Frontal cortex (tissue), 4 donors: ENCODE results near the gene MED12L. TPM values are rescaled to one million over a fixed set of nuclear protein-coding genes. Genes with fewer than 3 reads are reported as not detected.

ENCODE experiments used
- DNase-seq, 2 donors: peaks; one replicate each; pipeline ENCODE4 v3.0.0; 2012; ENCODE audit warnings: low spot score in 2 of 2
- FAIRE-seq: peaks from 2 replicates; lab custom pipeline; 2012; peaks lifted over from hg19 to GRCh38; lab: Jason Lieb, UNC
- total RNA-seq: library from RNA; depleted of rRNA; stranded (reverse); fragments of >200 nt; gene quantifications from one replicate; pipeline ENCODE4 v1.2.3, GENCODE V29; 2014
- donor health status: control.
- donor health status: control.
- donor health status: control.

Gene MED12L
- total RNA-seq, 1 donor from 2014 or later = 6.1 TPM

DNA sequence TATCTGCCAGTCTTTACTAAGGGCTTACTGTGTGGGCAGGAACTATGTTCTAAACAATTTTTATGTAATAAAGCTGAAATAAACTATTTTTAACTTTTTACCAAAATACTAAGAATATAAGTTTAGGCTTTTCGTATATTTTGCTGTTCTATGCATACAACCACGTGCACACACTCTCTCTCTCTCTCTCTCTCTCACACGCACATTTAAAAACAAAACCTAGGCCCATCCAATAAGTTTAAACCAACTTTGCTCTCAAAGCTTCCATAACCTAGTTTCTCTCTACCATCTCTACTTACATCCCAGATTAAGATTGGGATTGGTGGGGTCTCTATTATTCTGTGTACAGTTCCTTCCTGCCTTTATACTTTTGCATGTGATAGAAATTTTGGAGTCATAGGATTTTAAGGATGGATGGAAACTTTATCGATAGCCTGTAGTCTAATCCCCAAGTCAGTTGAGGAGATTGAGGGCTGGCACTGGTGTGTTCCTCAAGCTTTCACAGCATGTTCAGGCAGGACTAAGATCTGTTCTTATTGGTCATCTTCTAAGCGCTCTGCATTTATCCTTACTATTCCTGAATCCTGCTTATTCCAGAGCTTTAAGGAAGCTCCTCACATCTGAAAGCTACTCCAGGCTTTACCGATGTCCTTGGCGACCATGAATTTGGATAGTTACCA, 115.7 kb downstream of the MED12L start:
- FAIRE-seq (no peak), DNase-seq (no peak)

DNA sequence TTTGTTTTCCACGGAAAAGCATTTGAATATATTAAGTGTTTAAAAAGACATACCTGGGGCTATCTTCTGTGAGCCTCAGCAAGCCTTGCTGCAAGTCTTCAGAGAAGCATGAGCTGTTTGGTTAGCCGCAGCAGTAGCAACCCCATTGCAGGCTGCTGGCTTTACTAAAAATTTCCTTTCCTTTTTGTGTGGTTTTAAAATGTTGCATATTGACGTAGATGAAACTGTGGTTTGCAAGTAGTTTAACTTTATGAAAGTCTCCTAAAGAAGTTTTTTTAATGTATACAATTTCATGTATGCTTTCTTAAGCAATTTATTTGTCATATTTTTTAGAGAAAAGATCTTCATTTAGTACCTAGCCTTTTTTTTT, 117.6 kb downstream of the MED12L start, which contains the start of gene GPR171:
GPR171 (minus strand) TSS at position 166 of the 370 bp plus-strand sequence. CDS start 3,830 bp downstream, outside the sequence.
- no peak for FAIRE-seq
- no peak for DNase-seq

DNA sequence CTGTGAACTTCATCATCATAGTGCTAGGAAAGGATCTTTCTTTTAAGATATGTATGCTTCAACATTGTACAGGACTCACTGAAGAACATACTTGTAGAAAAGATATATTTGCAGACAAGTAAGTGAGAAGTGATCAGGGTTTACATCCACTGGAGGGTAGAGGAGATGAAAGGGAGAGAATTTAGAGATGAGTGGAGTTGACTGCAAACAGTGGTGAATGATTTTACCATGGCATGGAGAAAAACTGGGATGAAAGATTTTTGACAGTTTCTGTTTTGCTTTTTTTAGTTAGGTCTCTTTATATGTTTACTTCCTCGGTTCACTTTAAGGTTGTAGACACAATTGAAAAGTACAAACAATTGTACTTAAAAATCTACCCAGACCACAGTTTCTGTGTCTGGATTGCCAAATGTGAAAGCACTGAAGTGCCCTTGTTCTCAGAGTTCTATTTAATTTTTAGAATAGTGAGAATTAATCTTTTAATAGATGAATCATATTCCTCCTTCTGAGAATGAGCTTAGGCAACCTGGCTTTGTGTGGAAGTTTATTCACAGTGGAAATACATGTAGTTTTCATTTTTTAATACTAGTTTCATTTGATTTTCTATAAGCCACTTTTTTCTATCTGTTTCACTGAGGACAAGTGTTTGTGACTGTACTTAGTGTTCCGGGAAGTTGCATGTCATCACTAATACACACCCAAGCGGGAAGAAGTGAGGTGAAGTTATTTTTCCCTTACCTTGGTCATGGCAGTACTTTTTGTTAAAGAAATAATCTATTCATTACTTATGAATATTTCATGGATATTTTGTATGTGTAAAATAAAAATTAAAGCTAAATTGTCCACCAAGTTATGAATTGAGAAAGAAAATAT, 119.3 kb downstream of the MED12L start:
- FAIRE-seq = no peak
- no peak for DNase-seq

DNA sequence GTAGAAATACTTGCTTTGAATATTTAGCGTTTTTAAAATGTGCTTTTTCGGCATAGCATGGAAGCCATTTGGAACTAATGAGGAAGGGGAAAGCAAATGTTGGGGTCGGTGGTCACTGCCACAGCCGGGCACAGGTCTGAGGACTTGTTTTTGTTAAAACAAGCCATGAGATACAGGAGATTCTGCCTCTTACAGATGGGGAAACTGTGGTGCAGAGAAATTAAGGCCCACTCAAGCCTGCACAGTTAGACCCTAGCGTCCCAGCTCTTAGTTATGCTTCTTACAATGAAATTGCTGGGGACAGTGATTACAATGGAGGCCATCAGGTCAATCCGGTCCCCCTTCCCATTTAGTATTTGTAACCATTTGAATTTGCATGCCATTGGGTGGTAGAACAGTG, 120.0 kb downstream of the MED12L start:
- FAIRE-seq (no peak), DNase-seq (no peak)

DNA sequence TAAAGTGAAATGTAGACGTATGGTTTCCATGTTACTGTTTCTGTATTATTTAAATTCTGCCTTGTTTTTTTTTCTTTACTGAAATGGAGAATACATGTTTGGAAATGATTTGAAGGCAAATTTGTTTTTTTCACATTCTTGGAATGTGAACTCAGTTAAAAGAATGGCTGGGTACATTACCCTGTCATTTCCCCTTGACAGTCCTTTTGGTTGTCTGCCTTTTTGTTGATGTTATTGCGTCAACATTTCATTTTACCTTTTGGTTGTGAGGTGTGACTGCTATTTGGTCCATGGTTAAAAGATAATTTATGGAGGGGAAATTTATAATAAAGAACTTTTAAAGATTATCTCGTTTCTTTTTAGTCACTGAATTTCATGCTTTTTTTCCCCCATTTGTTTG, 120.7 kb downstream of the MED12L start:
- no peak for FAIRE-seq
- no peak for DNase-seq

DNA sequence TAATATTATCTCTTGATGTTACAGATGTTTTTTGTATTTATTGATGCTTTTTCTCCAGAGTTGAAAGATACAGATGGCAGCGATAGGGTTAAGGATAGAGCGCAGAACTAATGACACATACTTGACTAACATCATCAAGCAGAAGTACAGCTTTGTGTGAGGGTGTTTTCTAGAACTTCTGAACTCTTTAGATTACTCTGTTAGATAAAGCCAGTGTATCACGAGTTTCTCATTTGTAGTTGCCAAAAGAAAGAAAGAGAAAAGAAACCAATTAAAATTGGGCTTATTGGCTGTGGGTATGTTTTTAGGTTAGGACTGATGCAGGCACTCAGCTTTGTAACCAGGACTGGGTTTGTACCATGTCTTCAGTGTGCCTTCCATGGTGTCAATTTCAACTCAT, 124.2 kb downstream of the MED12L start:
- no peak for FAIRE-seq
- DNase-seq = no peak

DNA sequence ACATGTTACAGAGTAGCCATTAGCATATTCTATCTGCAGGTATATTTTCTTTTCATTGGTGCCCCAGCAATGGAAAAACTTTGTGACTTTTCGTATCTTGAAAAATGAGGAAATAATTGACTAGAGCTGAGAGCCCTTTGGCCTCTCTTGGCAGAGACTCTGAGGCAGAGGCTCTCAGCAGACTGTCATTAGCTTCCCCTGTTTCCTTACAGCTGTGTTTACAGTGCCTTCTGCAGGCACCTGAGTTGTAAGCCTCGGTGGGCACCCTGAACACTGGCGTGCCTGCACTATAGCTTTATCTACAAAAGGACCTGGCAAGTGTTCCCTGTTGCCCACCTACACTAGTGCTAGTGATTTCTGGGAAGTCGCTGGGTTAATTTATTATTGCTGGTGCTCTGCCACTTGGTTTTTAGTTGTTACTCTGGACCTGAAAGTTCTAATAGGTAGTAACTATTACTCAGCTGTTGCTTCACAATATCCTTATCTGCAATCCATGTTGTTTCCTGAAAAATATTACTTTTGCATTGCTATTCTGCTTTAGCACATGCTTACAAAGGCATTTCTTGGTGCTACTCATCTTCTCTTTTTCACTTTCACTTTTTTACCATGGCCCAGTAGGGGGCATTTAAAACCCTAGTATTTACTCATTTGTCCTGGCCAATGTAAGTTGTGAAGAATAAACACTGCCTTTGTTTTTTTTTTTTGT, 125.4 kb downstream of the MED12L start:
- DNase-seq (no peak), FAIRE-seq (no peak)

DNA sequence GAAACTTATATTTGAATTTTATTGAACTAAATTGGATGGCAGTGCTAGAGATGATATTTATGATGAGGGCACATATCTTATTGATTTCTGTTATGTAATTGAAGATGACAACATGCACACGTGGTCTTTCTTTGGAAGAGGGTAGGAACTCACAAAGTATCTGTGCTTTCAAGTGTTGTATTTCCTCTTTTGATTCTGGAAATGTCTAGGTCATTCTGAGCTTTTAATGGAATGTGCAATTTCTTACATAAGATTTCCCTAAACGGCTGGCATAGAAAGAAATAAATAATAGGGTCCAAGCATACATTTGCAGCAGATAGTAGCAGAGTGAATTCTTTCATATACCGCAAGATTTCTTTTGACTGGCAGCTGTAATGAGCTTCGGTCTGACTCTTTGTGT, 127.7 kb downstream of the MED12L start:
- DNase-seq (no peak), FAIRE-seq (no peak)

DNA sequence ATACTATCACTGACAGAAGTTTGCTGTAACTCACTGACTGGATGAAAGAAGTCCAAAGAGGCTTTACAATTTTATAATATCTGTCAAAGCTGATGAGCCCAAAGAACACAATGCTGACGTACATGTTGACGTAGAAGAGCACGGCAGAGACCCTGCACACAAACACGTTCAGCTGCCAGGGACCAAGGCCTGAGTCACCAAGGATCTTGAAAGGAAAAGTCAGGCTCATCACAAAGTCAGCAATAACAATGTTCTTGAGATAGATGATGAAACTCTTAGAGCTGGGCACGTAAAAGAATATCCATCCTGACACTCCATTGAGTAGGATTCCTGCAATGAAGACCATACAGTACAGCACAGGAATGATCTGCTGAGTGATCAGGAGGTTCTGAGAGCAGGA, 128.4 kb downstream of the MED12L start:
- DNase-seq (no peak), FAIRE-seq (no peak)

DNA sequence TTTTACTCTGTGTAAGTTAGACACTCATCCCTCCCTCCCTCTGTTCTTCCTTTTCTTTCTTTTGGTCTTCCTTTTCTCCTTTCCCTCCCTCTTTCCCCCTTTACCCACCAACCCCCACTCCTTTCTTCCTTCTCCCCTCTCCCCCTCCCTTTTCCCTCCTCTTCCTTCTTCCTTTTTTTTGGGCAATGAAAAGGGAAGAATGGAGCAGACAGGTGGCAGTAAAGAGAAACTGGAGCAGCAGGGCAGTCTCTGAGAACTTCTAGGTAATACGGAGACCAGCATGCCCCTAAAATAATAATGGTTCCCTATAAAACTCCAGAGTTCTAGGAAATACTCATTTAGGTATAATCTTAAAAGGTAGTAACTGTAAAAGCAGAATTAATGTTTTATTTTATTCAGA, 129.0 kb downstream of the MED12L start:
- FAIRE-seq (no peak), DNase-seq (no peak)

DNA sequence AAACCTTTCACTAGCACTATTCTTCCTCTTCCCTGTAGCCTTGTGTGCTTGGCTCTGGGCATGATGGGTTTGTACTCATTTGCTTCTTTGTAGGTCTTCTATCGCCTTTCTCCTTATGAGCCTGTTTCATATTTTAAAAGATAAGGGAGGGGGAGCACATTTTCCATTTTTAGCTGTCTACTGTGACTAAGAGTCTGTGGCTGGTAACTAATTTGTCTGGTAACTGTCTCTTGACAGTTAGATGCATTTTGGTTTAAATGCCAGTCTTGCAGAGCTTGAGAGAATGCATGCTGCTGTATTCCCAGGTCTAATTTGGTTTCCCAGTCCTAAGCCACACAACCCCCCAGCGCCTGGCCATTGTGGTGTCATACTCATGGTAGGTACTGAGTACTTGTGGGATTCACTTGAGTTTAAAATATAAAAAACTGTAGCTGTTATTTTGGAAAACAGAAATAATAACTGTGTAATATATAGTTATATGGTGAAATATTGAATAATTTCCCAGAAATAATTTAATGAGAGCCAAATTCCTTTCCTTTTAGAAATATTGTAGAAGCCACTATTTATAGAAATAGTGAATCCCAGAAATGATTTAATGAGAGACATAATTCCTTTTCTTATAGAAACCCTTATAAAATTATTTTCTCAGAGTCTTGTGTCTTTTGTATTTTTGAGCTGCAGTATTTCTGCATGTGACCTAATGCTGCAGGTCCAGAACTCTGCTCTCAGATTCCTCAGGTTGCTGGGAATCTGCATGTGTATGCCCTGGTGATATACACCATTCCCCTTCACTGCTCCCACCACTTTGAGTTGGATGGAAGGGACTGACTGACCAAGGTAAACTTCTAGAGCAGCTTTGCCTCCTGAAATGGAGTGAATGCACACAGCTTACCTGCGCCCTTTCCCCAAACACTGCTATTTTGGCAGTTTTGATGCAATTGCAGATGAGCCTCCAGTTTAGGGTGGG, 131.5 kb downstream of the MED12L start:
- FAIRE-seq (no peak), DNase-seq (no peak)

DNA sequence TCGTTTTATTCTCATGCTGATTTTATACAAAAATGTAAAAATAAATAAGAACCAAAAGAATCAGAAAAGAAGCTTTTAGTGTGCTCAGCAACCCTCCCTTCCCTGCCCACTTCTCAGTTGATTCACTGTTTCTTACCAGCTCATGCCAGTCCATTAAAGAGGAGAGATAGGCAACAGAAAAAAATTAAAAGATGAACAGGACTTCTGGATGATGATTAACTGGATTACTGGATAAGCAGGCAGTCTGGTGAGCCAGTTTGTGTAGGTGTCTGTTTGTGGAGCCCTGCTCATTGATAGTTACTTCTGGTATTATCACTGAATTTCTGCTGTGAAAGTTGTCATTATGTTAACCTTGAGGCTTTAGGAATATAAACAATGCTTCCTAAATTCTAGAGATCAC, 132.7 kb downstream of the MED12L start:
- no peak for DNase-seq
- FAIRE-seq = no peak

DNA sequence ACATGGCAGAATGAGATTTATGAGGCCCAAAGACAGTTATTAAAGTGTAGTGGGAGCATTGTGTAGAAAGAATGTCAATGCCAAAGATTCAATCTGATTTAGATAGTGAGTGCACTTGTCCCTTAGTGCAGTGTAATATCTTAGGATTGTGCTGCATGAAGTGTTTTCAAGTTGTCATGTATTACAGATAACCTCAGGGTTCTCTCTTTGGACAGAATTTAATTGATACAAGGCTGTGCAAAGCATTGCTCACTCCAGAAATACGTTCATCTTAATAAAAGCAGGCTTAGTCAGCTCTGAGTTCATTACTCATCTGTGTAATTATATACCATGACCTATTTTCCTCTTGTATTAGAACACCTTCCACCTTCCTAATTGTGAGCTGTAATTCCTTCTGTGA, 133.6 kb downstream of the MED12L start:
- DNase-seq (no peak), FAIRE-seq (no peak)

DNA sequence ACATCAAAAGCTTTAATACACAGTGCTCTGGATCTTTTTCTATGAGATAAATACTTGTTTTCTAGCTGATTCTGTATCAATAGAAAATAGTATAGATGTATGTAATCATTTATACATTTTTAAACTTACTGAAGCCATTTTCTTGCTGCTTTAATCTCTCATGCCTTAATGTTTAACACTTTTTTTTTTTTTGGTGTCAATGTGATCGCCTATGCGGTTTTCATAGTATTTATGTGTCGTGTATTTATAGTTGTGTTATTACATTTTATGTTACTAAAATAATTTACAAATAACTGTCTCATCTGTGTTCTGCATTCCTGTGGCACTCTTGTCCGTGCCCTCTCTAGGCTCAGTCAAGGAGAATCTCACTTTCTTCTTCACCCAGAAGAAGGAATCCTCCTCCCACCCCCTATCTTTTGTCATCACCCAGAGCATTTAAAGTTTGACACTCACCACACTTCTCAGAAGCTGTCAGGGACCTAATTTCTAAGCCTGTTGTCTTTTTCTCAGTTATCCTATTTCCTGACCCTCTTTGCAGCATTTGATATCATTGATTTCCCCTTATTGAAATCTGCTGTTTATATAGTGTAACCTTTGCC, 138.9 kb downstream of the MED12L start:
- DNase-seq (no peak), FAIRE-seq (no peak)

DNA sequence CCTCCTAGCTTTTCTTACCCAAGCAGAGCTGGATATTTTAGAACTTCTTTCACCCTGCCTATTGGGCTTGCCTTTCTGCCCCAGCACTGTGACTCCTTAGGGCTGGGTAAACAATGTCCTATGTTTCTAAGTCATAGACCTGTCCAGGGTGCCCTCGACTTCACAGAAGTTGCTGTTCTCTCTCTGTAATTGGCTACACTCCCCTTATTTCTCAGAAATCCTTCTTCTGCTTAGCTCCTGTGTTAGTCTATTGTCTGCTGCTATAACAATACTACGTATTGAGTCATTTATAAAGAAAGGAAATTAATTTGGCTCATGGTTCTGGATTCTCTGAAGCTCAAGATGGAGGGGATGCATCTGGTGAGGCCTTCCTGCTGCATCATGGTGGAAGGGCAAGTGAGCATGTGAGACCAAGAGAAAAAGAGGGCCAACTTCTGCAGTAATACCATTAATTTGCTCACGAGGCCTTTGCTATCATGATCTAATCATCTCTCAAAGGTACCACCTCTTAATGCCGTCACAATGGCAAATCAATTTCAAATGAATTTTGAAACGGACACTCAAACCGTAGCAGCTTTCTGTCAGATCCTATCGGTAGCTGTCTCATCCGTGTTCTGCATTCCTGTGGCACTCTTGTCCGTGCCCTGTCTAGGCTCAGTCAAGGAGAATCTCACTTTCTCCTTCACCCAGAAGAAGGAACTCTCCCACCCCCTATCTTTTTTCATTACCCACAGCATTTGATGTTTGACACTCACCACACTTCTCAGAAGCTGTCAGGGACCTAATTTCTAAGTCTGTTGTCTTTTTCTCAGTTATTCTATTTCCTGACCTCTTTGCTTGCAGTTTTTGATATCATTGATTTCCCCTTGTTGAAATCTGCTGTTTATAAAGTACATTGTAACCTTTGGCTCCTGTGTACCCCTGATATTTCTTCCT, 139.8 kb downstream of the MED12L start:
- DNase-seq (no peak), FAIRE-seq (no peak)

DNA sequence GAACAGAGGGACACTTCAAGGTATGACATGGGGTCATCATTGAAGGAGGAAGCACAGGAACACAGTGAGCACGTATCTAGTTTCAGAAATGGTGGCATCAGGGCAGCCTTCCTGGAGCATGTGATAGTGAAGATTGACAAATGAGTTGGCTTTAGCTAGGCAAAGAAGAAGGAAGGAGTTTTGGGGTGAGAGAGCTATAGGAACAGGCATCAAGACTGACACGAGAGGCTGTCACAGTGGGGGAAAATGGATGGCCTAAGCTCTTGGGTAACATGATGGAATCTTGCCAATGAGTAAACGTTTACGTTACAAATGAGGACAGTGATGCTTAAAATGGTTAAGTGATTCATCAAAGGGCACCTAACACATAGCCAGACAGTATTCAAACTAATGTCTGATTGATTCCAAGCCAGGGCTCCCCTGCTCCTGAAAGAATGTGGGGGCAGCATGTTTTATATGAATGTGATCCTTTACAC, 140.7 kb downstream of the MED12L start:
- DNase-seq (no peak), FAIRE-seq (no peak)

DNA sequence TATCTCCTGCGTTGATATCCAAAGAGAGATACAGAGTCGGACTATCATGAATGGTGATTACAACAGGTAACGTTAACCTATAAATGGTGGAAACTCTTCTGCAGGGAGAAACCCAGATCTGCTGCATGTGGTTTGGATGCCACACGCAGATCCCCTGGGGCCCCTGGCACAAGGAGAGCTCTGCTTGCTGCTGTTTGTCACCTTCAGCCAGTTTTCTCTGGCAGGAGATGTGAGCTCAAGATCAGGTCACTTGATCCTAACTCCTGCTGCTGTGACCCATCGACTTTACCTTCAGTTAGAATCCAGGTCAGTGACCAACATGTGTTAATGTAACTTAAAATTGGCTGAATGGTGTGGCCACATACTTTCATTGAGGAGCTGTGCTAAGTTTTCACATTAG, 141.4 kb downstream of the MED12L start:
- DNase-seq (no peak), FAIRE-seq (no peak)

DNA sequence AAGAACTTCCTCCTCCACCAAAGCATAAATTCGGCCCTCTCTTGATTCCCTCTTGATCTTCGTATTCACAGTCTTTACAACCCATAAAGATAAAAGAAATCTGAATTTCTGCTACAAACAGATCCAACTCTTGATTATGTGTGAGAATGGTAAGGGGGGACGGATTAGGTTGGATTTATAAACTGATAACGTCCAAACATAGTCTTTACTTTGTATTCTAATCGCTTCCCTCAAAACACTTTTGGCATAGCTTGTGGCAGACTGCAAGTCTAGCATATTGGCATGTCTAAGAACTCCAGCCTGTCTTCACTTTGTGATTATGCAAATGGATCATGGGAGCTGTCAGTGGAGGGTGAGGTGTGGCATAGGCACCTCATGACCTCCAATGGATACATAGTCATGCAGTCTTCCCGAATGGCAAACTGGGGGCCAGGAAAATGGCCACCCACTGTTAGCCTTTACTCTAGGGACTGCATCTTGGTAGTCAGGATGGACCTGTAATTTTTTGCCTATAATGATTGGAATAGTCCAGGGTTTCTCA, 141.9 kb downstream of the MED12L start:
- FAIRE-seq (no peak), DNase-seq (no peak)
